Nephron progenitor cell (in vitro differentiated cells): ENCODE results near the gene DDX21.
"Not testable (repeated sequence)": the region's sequence is repeated elsewhere in the genome, so short reads cannot be mapped to it uniquely, and the experiment has no call there.

Experiments used
- DNase-seq: peaks from one replicate; pipeline ENCODE4 v3.0.0; 2021
- H3K27ac Mint-ChIP-seq: 2 replicates; pipeline ENCODE4 v1.8.0; 2021; ENCODE audit warnings: mild to moderate bottlenecking, moderate library complexity, mixed read lengths
- H3K27me3 Mint-ChIP-seq: 2 replicates; pipeline ENCODE4 v1.8.0; 2021; ENCODE audit warnings: mild to moderate bottlenecking, low read depth, mixed read lengths; ENCODE audit not compliant: poor library complexity
- H3K36me3 Mint-ChIP-seq: 2 replicates; pipeline ENCODE4 v1.8.0; 2021; ENCODE audit warnings: low read depth, mixed read lengths
- H3K4me1 Mint-ChIP-seq: 2 replicates; pipeline ENCODE4 v1.8.0; 2021; ENCODE audit warnings: mixed read lengths
- H3K4me3 Mint-ChIP-seq: 2 replicates; pipeline ENCODE4 v1.8.0; 2021; ENCODE audit warnings: mild to moderate bottlenecking, moderate library complexity, mixed read lengths
- H3K9me3 Mint-ChIP-seq: 2 replicates; pipeline ENCODE4 v1.8.0; 2021; ENCODE audit warnings: mild to moderate bottlenecking, moderate library complexity, mixed read lengths
- CTCF ChIP-seq: fragments of 200-600 bp; sonication (generic); IDR thresholded peaks from 2 replicates; pipeline ENCODE4 v1.5.0; 2021; ENCODE audit warnings: antibody characterized with exemption

The DDX21 gene

DNA sequence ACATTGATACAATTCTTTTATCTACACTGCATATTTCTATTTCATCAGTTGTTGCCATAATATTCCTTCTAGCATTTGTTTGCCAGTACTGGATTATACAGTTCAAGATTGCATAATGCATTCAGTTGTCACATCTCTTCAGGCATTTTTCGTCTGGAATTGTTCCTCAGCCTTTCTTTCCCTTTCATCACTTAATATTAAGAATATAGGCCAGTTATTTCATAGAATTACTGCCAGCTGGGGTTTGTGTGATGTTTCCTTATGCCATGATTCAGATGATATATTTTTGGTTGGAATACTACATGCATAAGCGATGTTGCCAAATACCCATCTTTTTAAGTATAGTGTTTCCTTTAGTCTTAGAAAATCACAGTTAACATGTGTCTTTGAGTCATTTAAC lies 53.4 kb downstream of the DDX21 start:
- H3K4me3 Mint-ChIP-seq, result no peak overlapping the region
- no peak overlapping the region for H3K27ac Mint-ChIP-seq
- H3K9me3 Mint-ChIP-seq, result no peaks in the 10 kb centered on the region
- DNase-seq, result no peak
- no peak for TF ChIP-seq CTCF
- H3K4me1 Mint-ChIP-seq, result no peaks in the 10 kb centered on the region
- no peaks in the 10 kb centered on the region for H3K27me3 Mint-ChIP-seq
- H3K36me3 Mint-ChIP-seq, result peaks cover 33% of the 10 kb centered on the region

DNA sequence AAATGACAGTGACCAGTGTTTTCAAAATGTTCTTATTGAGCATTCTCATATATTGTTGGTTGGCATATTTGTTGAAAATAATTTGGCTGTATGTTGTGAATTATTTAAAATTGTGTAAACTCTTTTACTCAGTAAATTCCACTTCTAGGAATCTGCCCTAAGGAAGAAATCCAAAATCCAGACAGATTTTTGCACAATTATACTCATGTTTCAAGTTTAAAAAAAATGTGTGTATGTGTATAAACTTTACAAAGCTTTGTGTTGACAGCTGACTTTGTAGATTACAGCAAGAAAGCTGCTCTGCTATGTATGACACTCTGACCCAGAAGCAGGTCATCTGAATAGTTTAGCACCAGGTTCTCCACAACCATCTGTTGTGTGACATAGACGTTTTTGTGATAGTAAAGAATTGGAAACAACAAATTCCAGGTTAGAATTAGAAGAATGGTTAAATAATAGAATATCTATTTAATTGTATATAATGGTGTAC lies 54.2 kb downstream of the DDX21 start:
- peaks cover 37% of the 10 kb centered on the region for H3K36me3 Mint-ChIP-seq
- no peaks in the 10 kb centered on the region for H3K4me1 Mint-ChIP-seq
- TF ChIP-seq CTCF, result no peak
- no peaks in the 10 kb centered on the region for H3K27me3 Mint-ChIP-seq
- H3K9me3 Mint-ChIP-seq, result no peaks in the 10 kb centered on the region
- H3K27ac Mint-ChIP-seq, result no peak overlapping the region
- no peak for DNase-seq
- H3K4me3 Mint-ChIP-seq, result no peak overlapping the region

DNA sequence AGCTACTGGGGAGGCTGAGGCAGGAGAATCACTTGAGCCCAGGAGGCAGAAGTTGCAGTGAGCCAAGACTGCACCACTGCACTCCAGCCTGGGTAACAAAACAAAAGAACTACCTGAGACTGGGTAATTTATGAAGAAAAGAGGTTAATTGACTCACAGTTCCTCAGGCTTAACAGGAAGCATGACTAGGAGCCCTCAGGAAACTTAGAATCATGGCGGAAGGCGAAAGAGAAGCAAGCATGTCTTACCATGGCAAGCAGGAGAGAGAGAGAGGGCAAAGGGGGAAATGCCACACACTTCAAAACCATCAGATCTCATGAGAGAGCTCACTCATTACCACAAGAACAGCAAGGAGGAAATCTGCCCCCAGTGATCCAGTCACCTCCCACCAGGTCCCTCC lies 56.8 kb downstream of the DDX21 start:
- H3K36me3 Mint-ChIP-seq, result peaks cover 48% of the 10 kb centered on the region
- H3K4me3 Mint-ChIP-seq, H3K27me3 Mint-ChIP-seq, H3K9me3 Mint-ChIP-seq, DNase-seq, H3K4me1 Mint-ChIP-seq: not testable (repeated sequence)
- H3K27ac Mint-ChIP-seq, result peak overlapping the region; percentile 20

DNA sequence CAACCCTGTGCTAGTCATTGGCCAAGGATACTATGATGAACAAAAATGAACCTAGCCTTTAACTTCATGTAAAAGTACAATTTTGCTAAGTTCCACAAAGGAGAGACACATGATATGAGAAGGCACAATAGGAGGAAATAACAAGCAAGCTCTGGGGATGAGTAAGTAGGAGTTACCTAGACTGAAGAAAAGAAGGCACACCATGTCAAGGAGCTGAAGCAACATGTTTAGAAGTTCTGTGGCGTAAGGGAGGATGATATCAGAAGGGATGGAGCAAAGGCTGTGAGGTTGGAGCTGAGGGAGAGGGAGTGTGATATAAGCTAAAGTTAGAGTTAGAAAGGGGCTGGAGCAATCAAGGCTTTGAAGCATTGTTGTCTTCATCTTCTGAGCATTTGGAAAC lies 58.2 kb downstream of the DDX21 start:
- TF ChIP-seq CTCF, result no peak
- H3K27ac Mint-ChIP-seq, result peak overlapping the region; percentile 4
- no peak overlapping the region for H3K4me3 Mint-ChIP-seq
- H3K36me3 Mint-ChIP-seq, result peaks cover 54% of the 10 kb centered on the region
- no peaks in the 10 kb centered on the region for H3K4me1 Mint-ChIP-seq
- no peaks in the 10 kb centered on the region for H3K27me3 Mint-ChIP-seq
- DNase-seq, result no peak
- H3K9me3 Mint-ChIP-seq, result no peaks in the 10 kb centered on the region

- peak overlapping the region; percentile 80 for H3K27ac Mint-ChIP-seq
- no peak for TF ChIP-seq CTCF
- no peak overlapping the region for H3K4me3 Mint-ChIP-seq
- H3K36me3 Mint-ChIP-seq, result peaks cover 30% of the 10 kb centered on the region
- no peaks in the 10 kb centered on the region for H3K4me1 Mint-ChIP-seq
- no peak for DNase-seq
- no peaks in the 10 kb centered on the region for H3K9me3 Mint-ChIP-seq
- H3K27me3 Mint-ChIP-seq, result peaks cover 6% of the 10 kb centered on the region
Observed at GRCh38 chr10:69018613-69019012, 62.6 kb downstream of the DDX21 start.

DNA sequence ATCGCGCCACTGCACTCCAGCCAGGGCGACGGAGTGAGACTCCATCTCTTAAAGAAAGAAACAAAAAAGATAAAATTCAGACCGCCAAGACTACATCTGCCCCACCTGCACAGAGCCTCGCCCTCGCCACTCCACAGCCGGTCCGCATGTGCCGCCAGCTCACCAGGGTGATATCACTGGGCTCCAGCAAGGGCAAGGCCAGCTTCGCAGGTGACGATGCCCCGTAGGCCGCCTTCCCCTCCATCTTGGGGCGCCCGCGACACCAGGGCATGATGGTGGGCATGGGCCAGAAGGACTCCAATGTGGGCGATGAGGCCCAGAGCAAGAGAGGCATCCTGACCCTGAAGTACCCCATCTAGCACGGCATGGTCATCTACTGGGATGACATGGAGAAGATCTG lies 66.6 kb downstream of the DDX21 start:
- Mint-ChIP-seq H3K9me3 (no peaks in the 10 kb centered on the region), H3K27ac (no peak overlapping the region), H3K36me3 (peaks cover 12% of the 10 kb centered on the region), H3K27me3 (peaks cover 12% of the 10 kb centered on the region), H3K4me1 (no peaks in the 10 kb centered on the region), H3K4me3 (no peak overlapping the region)
- TF ChIP-seq CTCF, result no peak
- DNase-seq, result no peak
